Left renal pelvis (tissue), 4 donors: ENCODE data around the gene EIF2B4. TPM values are rescaled to one million over a fixed set of nuclear protein-coding genes. Genes with fewer than 3 reads are reported as not detected.
A peak's percentile ranks its signal among the peaks of the same experiment; 100 is the strongest.

Source experiments
- DNase-seq, 4 donors: peaks; one replicate each; pipeline ENCODE4 v3.0.0-alpha.2; 2013; ENCODE audit warnings: low read depth in 4 of 4, low spot score in 3 of 4
- polyA plus RNA-seq, 4 donors: library from polyadenylated mRNA; unstranded; fragments of 120-200 nt; gene quantifications; one replicate each; pipeline ENCODE4 v1.2.1, GENCODE V29; 2013; ENCODE audit not compliant: insufficient read length in 4 of 4

The EIF2B4 gene
- 10 to 100 TPM; 37.5 to 59.3 (median 48.2) TPM for polyA plus RNA-seq

- peak; percentile 98 to 99 (median 98) for DNase-seq
Observed at GRCh38 chr2:27370026-27370815, at the start of gene EIF2B4, which contains the start of gene SNX17. Gene EIF2B4, minus strand, starts transcription at chr2:27370338. Its CDS starts 24 bp downstream, at chr2:27370314. Gene SNX17, plus strand, starts transcription at chr2:27370616. Its CDS starts 128 bp downstream, at chr2:27370744.

- no peak for DNase-seq
Observed at GRCh38 chr2:27416151-27416550, 46.0 kb upstream of the EIF2B4 start.

DNA sequence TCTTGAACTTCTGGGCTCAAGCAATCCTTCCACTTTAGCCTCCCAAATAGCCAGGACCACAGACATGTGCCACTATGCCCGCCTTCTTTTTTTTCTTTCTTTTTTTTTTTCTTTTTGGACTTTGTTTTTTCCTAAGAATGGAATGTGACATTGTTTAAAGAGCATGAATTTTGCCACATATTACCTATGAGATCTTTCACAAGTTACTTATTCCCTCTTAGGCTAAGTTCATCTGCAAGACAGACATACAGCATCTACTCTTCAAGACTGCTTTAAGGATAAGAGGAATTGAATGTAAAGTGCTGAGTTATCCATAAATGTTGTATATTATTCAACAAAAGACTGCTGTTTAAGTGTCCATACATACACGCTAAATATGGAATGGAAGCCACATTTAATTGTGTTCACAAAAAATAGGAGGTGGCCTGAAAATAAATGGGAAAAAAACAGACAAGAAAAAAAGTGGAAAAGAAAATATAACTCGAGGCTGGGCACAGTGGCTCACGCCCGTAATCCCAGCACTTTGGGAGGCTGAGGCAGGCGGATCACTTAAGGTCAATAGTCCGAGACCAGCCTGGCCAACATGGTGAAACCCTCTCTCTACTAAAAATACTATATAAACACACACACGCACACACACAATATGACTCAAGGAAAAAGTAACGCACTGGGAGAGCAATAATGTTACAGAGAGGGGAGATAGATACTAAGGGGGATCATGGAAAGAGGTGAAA lies 42.4 kb upstream of the EIF2B4 start:
- no peak for DNase-seq

- DNase-seq, result peak; percentile 83 to 88 (median 86)
Observed at GRCh38 chr2:27409321-27410073, 39.4 kb upstream of the EIF2B4 start, which contains the start of gene PPM1G. Gene PPM1G, minus strand, starts transcription at chr2:27409591. Its CDS starts 169 bp downstream, at chr2:27409422.

DNA sequence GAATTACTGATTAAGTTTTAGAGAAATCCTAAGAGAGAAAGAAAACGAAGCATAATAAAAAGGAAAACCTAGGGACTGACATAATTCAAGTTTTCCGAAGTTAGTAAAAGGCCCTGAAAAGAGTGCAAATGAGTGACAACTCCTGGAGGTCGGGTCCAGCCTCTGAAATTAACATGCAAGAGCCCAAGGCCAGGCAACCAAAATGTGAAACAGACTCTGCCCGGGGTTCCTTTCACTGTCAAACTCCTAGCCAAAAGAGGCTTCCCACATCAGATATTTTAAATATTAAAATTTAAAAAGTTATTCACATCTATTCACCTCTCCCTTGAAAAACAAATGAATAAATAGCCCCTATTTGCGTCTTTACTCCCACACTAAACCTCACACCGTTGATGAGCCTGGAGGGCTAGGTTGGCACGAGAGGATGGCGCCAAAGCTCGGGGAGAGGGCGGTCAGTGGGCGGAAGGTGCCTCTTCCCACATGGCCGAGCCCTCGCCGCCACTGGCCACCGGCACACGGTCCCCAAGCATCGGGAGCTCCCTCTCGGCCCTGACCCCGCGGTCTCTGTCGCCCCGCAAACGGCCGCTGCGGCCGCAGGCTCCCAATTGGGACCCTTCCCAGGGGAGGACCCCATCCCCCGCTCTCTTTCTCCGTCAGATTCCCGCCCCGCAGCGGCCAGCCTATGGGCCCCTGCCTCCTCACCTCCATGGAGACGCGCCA lies 38.6 kb upstream of the EIF2B4 start:
- DNase-seq, result no peak

- no peak for DNase-seq
Observed at GRCh38 chr2:27407798-27408491, 37.8 kb upstream of the EIF2B4 start.

GRCh38 chr2:27400348-27401135 lies 30.4 kb upstream of the EIF2B4 start:
- DNase-seq, result no peak

DNA sequence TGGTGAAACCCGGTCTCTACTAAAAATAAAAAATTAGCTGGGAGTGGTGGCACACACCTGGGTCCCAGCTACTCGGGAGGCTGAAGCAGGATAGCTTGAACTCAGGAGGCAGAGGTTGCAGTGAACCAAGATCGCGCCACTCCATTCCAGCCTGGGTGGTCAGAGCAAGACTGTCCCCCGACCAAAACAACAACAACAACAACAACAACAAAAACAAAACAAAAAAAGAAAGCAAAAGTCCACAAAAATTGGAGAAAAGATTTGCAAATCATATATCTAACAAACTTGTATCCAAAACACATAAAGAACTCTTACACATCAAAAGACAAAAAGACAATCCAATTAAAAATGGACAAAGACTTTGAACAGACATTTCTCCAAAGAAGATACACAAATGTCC lies 28.8 kb upstream of the EIF2B4 start:
- no peak for DNase-seq

DNA sequence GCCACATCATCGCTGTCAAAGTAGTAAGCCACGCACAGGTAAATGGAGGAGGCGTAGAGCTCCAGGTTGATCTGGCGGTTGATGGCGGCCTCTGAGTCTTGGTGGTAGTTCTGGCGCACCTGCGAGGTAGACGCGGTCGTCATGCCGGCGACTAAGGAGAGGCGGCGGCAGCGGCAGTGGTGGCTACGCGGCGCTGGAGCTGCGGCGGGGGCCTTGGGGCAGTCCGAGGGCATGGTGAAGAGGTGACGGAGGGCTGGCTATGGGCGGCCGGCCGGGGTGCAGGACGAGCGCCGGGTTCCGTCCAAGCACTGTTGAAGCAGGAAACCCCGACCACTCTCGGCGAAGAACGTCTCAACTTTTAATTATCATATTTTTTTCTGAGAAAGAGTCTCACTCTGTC lies 23.1 kb upstream of the EIF2B4 start:
- DNase-seq, result no peak

- no peak for DNase-seq
Observed at GRCh38 chr2:27390822-27391679, 20.9 kb upstream of the EIF2B4 start.

DNA sequence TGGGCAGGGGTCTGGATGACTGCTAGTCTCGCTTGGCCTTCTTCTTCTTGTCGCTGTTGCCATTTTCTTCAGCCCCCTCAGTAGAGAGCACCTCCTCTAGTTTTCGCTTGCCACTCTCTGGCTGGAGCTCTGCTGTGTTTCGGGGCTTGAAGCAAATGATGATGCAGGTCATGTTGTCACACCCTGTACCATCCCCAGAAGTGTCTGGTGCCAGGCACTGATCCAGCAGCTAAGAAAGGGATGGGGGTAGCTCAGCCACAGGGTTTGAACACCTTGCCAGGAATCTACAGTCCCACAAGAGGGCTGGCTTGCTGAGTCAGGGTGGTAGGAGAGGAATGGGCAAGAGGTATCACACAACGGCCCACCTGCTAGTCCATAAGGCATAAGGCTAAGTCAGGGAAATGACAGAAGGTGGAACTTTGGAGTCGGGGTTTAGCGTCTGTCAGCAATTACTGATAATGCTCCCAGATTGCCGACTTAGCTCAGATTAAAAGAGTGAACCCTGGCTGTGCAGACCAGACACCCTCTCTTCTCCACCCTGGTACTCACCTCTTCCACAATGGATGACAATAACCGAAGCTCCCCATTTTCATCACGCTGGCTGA lies 11.5 kb upstream of the EIF2B4 start:
- no peak for DNase-seq

DNA sequence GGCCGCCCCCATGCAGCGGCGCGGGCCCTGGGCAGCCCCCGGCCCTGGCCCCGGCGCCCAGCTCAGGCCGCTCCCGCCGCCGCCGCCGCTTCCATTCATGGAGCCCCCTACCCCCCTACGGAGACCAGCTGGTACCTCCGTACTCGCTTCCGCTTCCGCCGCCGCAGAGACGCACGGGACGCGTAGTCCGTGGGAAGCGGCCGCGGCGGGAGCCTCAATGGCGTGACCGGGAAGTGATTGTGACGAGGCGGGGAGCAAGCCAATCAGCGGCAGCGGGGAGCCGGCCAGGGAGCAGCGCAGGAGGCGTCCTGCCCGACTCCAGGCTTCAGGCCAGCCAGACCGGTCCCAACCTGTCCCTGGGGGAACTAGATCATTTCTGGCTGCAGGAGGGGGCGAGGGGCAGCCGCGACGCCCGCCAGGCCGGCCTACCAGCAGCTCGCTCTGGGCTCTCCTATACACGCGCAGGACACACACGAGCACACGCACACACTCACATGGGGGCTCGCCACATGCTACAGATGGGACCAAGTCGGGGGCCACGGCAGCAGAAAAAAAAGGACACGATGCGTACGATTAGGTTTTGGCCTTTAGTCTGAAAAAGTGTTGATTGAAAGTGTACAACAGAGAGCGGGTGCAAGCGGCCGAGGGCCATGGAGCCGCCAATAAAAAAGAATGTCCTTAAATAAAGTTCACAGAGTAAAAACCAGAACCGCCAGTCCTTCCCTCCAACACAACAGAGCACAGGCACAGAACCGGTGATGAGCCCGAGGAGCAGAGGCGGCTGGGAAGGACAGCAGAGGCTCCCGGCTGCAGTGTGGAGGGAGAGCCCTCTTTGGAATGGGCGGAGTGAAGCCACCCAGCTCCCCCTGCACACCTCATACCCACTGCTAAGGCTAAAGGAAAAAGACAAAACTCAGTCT lies 10.7 kb upstream of the EIF2B4 start, which contains the start of gene ZNF513:
ZNF513 (minus strand) TSS at position 109 of the 920 bp plus-strand sequence. CDS start 208 bp downstream, outside the sequence.
- DNase-seq, result peak; percentile 80 to 93 (median 88)

DNA sequence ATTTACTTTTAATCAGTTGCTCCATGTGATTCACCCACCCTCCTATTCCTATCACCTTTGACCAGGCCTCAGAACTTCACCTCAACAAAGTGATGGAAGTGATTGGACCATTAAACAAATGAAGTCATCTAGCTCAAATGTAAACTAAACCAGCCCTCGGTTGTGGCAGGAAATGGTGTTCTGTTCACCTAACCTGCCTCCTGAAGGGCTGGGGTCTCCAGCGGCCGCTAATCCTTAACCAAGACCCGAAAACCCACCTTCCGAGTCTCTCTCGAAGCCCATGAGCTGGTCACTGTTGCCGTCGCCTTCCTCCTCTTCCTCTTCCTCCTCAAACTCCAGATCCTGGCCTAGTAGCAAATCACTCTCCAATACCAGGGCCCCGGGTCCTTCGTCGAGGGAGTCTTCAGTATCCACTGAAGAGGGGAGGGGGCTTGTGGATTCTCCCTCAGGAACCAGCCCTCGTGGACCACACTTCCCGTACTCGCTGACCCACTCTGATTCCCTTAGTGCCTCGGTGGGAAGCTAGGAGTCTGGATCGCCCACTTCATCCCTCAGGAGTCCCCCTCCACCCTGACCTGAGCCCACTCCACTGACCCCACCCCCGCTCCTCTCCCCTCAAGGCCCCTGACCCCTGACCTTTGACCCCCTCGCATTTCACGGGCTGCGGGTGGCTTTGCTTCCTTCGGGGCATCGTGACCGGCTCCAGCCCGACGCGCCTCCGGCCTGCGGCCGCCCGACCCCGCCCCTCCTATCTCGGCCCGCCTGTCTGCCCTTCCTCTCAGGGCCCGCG lies 9.9 kb upstream of the EIF2B4 start:
- DNase-seq, result peak in 1 of 4 donors; percentile 46

- no peak for DNase-seq
Observed at GRCh38 chr2:27379383-27379835, 9.3 kb upstream of the EIF2B4 start.

- no peak for DNase-seq
Observed at GRCh38 chr2:27378809-27379290, 8.7 kb upstream of the EIF2B4 start.
